ENCODE measurements around the gene PODXL2. TPM values are rescaled to one million over a fixed set of nuclear protein-coding genes. Genes with fewer than 3 reads are reported as not detected.

PODXL2 gene
- polyA plus RNA-seq, 1 donor (not counting 4 experiments of a cell fraction or from before 2014, with no cell fraction given), result 1.6 TPM

GRCh38 chr3:127670229-127670559 lies 41.2 kb downstream of the PODXL2 start:
- dilution Hi-C loops (cut with MboI; ENCODE audit: extremely low pct_ligation_motif_present, low sequenced_read_pairs), result no loop called here
- no peak for FAIRE-seq

GRCh38 chr3:127670761-127671522 lies 42.0 kb downstream of the PODXL2 start:
- no peak overlapping the region for H3K4me2 ChIP-seq (ENCODE audit: control insufficient read depth, extremely low read depth, insufficient read depth, low read depth, low read length)
- H3K9ac ChIP-seq (ENCODE audit: control insufficient read depth, extremely low read depth, insufficient read depth, low read length), result no peak overlapping the region
- no peaks in the 10 kb centered on the region for H3K9me3 ChIP-seq (ENCODE audit: control insufficient read depth, low read depth, low read length)
- H3K79me2 ChIP-seq (ENCODE audit: control insufficient read depth, insufficient read depth, low read length), result no peaks in the 10 kb centered on the region
- H4K20me1 ChIP-seq (ENCODE audit: control insufficient read depth, extremely low read depth, insufficient read depth, low read length), result no peaks in the 10 kb centered on the region
- no peak overlapping the region for H2AFZ ChIP-seq (ENCODE audit: control insufficient read depth, low read length)
- TF ChIP-seq CTCF (optimal IDR thresholded peaks at IDR 0.05 in 1 of 3, IDR thresholded peaks at IDR 0.05 in 1 of 3, conservative IDR thresholded peaks at IDR 0.05 in 1 of 3; ENCODE audit: extremely low read depth in 1 of 3, insufficient read depth in 2 of 3, low read length in 3 of 3) (no peak), EZH2 (IDR thresholded peaks at IDR 0.05; ENCODE audit: low read length) (no peak)
- dilution Hi-C loops (cut with MboI; ENCODE audit: extremely low pct_ligation_motif_present, low sequenced_read_pairs), result no loop called here
- H3K4me3 ChIP-seq (ENCODE audit: control insufficient read depth in 2 of 3, extremely low read depth in 1 of 3, insufficient read depth in 2 of 3, low read depth in 1 of 3, low read length in 3 of 3), result no peak overlapping the region
- H3K9me1 ChIP-seq (ENCODE audit: control insufficient read depth, extremely low read depth, insufficient read depth, low read length), result no peaks in the 10 kb centered on the region
- FAIRE-seq (no peak), DNase-seq (ENCODE audit: low read depth, low spot score) (no peak)
- H3K36me3 ChIP-seq (ENCODE audit: control insufficient read depth in 2 of 2, extremely low read depth in 1 of 2, insufficient read depth in 2 of 2, low read length in 2 of 2), result no peaks in the 10 kb centered on the region
- H3K27ac ChIP-seq (ENCODE audit: control insufficient read depth, insufficient read depth, low read length), result no peak overlapping the region
- peaks cover 16% of the 10 kb centered on the region for H3K4me1 ChIP-seq (ENCODE audit: control insufficient read depth, extremely low read depth, insufficient read depth, low read length)
- H3K27me3 ChIP-seq (ENCODE audit: control insufficient read depth, extremely low read depth, insufficient read depth, low read length), result no peaks in the 10 kb centered on the region

More at GRCh38 chr3:127670229-127670559, 41.2 kb downstream of the PODXL2 start:
- H3K27me3 ChIP-seq (ENCODE audit: control insufficient read depth, extremely low read depth, insufficient read depth, low read length), result no peaks in the 10 kb centered on the region
- no peak overlapping the region for H3K4me2 ChIP-seq (ENCODE audit: control insufficient read depth, extremely low read depth, insufficient read depth, low read depth, low read length)
- H3K36me3 ChIP-seq (ENCODE audit: control insufficient read depth in 2 of 2, extremely low read depth in 1 of 2, insufficient read depth in 2 of 2, low read length in 2 of 2), result no peaks in the 10 kb centered on the region
- H2AFZ ChIP-seq (ENCODE audit: control insufficient read depth, low read length), result no peak overlapping the region
- H3K27ac ChIP-seq (ENCODE audit: control insufficient read depth, insufficient read depth, low read length), result no peak overlapping the region
- H3K9me1 ChIP-seq (ENCODE audit: control insufficient read depth, extremely low read depth, insufficient read depth, low read length), result no peaks in the 10 kb centered on the region
- H3K79me2 ChIP-seq (ENCODE audit: control insufficient read depth, insufficient read depth, low read length), result no peaks in the 10 kb centered on the region
- H3K9ac ChIP-seq (ENCODE audit: control insufficient read depth, extremely low read depth, insufficient read depth, low read length), result no peak overlapping the region
- TF ChIP-seq CTCF (optimal IDR thresholded peaks at IDR 0.05 in 1 of 3, IDR thresholded peaks at IDR 0.05 in 1 of 3, conservative IDR thresholded peaks at IDR 0.05 in 1 of 3; ENCODE audit: extremely low read depth in 1 of 3, insufficient read depth in 2 of 3, low read length in 3 of 3) (no peak), EZH2 (IDR thresholded peaks at IDR 0.05; ENCODE audit: low read length) (no peak)
- DNase-seq (ENCODE audit: low read depth, low spot score), result no peak
- H4K20me1 ChIP-seq (ENCODE audit: control insufficient read depth, extremely low read depth, insufficient read depth, low read length), result no peaks in the 10 kb centered on the region
- no peak overlapping the region for H3K4me3 ChIP-seq (ENCODE audit: control insufficient read depth in 2 of 3, extremely low read depth in 1 of 3, insufficient read depth in 2 of 3, low read depth in 1 of 3, low read length in 3 of 3)
- peaks cover 11% of the 10 kb centered on the region for H3K4me1 ChIP-seq (ENCODE audit: control insufficient read depth, extremely low read depth, insufficient read depth, low read length)
- no peaks in the 10 kb centered on the region for H3K9me3 ChIP-seq (ENCODE audit: control insufficient read depth, low read depth, low read length)

Data from keratinocyte (primary cell).